ENCODE data around the gene PAFAH1B2. TPM values are rescaled to one million over a fixed set of nuclear protein-coding genes. Genes with fewer than 3 reads are reported as not detected.
"Not testable (repeated sequence)": the region's sequence is repeated elsewhere in the genome, so short reads cannot be mapped to it uniquely, and the experiment has no call there.

PAFAH1B2 gene
- total RNA-seq, 1 donor from 2014 or later = 226 TPM

DNA sequence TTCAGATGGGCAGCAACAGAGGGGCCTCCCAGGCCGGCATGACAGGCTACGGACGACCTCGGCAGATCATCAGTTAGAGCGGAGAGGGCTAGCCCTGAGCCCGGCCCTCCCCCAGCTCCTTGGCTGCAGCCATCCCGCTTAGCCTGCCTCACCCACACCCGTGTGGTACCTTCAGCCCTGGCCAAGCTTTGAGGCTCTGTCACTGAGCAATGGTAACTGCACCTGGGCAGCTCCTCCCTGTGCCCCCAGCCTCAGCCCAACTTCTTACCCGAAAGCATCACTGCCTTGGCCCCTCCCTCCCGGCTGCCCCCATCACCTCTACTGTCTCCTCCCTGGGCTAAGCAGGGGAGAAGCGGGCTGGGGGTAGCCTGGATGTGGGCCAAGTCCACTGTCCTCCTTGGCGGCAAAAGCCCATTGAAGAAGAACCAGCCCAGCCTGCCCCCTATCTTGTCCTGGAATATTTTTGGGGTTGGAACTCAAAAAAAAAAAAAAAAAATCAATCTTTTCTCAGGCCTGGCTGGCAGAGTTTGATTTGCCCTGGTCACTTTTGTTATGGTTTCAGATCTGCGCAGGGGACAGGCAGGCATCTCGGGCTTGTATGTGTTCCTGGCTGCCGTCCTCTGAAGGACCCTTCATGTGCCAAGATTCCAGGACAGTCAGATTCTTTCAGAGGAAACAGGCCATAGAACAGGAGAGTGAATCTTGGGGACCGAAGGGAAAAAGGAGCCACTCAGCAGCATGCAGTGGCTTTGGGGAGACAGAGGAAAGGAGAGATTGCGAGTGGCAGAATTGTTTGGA lies 60.4 kb downstream of the PAFAH1B2 start:
- Histone ChIP-seq H3K36me3 (ENCODE audit: control insufficient read depth, insufficient read depth, low read length) (peaks cover 6% of the 10 kb centered on the region), H3K27me3 (ENCODE audit: control insufficient read depth, insufficient read depth, low read length) (no peaks in the 10 kb centered on the region), H3K4me3 (ENCODE audit: low read depth, low read length) (no peak overlapping the region)
- TF ChIP-seq, protein P1, sequence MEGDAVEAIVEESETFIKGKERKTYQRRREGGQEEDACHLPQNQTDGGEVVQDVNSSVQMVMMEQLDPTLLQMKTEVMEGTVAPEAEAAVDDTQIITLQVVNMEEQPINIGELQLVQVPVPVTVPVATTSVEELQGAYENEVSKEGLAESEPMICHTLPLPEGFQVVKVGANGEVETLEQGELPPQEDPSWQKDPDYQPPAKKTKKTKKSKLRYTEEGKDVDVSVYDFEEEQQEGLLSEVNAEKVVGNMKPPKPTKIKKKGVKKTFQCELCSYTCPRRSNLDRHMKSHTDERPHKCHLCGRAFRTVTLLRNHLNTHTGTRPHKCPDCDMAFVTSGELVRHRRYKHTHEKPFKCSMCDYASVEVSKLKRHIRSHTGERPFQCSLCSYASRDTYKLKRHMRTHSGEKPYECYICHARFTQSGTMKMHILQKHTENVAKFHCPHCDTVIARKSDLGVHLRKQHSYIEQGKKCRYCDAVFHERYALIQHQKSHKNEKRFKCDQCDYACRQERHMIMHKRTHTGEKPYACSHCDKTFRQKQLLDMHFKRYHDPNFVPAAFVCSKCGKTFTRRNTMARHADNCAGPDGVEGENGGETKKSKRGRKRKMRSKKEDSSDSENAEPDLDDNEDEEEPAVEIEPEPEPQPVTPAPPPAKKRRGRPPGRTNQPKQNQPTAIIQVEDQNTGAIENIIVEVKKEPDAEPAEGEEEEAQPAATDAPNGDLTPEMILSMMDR (IDR thresholded peaks at IDR 0.05; ENCODE audit: insufficient read depth, low read length, severe bottlenecking) = no peak
- FAIRE-seq = no peak
- no peak for DNase-seq (ENCODE audit: low read depth)

DNA sequence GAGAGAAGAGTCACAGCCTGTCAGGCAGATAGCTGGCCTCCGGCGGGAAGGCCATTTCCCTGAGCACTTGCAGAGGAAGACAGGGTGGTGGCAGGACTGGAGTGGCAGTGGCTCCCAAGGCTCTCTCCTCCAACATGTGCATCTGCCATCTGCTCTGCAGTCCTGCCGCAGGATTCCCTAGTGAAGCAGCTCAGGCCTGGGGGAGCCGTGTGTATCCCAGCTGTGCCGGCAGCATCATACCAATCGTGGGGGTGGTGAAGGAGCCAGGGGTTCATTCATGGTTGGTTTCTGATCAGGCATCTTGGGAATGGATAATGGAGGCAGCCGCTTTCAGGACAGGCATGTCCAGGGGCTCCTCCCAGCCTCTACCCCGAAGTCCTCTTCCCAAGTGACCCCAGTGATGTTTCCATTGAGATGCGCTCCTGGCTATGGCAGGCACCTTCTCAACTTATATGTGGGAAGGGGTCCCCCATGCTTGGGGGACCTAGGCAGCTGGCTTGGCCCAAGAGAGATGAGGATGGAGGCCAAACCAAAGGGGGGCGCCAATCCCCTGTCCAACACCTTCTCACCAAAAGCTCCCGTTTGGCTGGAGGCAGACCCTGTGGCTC lies 61.2 kb downstream of the PAFAH1B2 start:
- Histone ChIP-seq H3K36me3 (ENCODE audit: control insufficient read depth, insufficient read depth, low read length) (peaks cover 6% of the 10 kb centered on the region), H3K27me3 (ENCODE audit: control insufficient read depth, insufficient read depth, low read length) (no peaks in the 10 kb centered on the region), H3K4me3 (ENCODE audit: low read depth, low read length) (no peak overlapping the region)
- DNase-seq (ENCODE audit: low read depth) (no peak), FAIRE-seq (no peak)
- TF ChIP-seq, protein P1 (IDR thresholded peaks at IDR 0.05; ENCODE audit: insufficient read depth, low read length, severe bottlenecking) = no peak

DNA sequence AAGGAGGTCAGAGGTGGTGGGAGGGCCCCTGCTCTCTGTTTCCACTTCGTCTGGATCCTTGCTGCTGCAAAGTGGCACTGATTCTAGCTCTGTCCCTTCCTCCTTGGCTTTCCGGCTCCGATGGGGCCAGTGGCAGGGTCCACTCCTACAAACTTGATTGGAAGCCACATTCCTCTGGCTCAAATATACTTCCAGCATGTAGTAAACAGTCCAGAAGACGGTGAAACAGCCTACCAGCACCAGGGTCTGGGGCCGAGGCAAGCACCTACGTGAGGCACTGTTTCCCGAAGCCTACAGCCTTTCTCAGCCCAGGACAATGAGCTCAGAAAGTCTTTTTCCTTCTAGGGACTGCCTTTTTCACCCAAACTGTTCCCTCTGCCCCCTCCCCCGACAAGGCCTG lies 62.0 kb downstream of the PAFAH1B2 start:
- not testable (repeated sequence) for H3K4me3 ChIP-seq (ENCODE audit: low read depth, low read length); DNase-seq (ENCODE audit: low read depth); FAIRE-seq; H3K27me3 ChIP-seq (ENCODE audit: control insufficient read depth, insufficient read depth, low read length); H3K36me3 ChIP-seq (ENCODE audit: control insufficient read depth, insufficient read depth, low read length)

DNA sequence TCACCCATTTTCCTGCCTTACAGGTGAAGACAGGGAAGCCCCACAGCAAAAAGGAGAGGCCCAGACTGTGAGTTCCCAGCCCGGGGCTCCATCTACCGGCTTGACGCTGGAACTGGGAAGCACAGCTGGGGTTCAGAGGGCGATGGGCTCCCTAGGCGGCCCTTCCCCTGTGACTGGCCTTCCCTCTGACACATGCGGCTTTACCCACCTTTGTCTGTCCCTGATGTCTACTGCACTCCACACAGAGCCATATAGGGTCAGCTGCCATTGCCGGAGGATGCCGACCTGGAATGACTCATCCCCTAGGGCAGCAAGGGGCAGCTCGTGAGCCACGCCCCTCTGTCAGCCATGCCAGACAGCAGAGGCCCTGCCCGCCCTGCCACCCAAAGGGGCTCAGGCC lies 62.8 kb downstream of the PAFAH1B2 start:
- not testable (repeated sequence) for H3K27me3 ChIP-seq (ENCODE audit: control insufficient read depth, insufficient read depth, low read length); H3K36me3 ChIP-seq (ENCODE audit: control insufficient read depth, insufficient read depth, low read length); H3K4me3 ChIP-seq (ENCODE audit: low read depth, low read length); FAIRE-seq; DNase-seq (ENCODE audit: low read depth)

DNA sequence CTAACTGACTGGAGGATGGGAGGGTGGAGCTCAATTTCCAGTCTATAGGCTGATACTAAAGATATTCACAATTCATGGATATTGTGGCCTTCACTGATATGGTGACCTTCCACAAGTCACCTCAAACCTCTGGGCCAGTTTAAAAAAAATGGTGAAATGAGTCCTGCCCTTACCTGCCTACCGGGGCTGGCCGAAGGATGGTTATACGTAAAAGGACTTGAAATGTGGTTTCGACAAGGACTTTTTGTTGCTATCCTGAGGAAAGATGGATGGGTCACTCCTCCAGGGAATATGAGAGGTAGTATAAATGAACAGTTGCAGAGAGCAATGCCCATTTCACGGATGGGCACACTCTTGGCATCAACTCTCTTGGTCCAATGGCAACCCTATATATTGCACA lies 63.4 kb downstream of the PAFAH1B2 start:
- DNase-seq (ENCODE audit: low read depth); H3K36me3 ChIP-seq (ENCODE audit: control insufficient read depth, insufficient read depth, low read length); H3K27me3 ChIP-seq (ENCODE audit: control insufficient read depth, insufficient read depth, low read length); H3K4me3 ChIP-seq (ENCODE audit: low read depth, low read length): not testable (repeated sequence)
- FAIRE-seq = peak; percentile 98

DNA sequence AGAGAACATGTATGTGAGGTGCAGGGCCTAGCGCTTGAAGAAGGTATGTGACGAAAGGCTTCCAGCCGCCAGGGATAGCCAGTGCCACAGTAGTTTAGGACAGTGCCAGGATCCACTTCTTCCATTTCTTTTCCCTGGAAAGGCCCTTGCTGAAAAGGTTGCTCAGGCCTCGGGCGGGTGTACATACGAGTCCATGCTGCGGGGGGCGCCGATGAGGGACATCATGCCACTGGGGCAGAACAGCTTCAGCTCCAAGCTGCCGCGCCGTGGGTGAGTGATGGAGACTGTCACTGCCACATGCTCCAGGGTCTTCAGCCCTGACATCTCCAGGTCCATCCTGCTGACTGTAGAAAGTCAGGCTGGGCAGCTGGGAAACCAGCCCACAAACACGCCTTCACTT lies 64.6 kb downstream of the PAFAH1B2 start:
- not testable (repeated sequence) for FAIRE-seq; H3K4me3 ChIP-seq (ENCODE audit: low read depth, low read length); H3K36me3 ChIP-seq (ENCODE audit: control insufficient read depth, insufficient read depth, low read length); DNase-seq (ENCODE audit: low read depth); H3K27me3 ChIP-seq (ENCODE audit: control insufficient read depth, insufficient read depth, low read length)

DNA sequence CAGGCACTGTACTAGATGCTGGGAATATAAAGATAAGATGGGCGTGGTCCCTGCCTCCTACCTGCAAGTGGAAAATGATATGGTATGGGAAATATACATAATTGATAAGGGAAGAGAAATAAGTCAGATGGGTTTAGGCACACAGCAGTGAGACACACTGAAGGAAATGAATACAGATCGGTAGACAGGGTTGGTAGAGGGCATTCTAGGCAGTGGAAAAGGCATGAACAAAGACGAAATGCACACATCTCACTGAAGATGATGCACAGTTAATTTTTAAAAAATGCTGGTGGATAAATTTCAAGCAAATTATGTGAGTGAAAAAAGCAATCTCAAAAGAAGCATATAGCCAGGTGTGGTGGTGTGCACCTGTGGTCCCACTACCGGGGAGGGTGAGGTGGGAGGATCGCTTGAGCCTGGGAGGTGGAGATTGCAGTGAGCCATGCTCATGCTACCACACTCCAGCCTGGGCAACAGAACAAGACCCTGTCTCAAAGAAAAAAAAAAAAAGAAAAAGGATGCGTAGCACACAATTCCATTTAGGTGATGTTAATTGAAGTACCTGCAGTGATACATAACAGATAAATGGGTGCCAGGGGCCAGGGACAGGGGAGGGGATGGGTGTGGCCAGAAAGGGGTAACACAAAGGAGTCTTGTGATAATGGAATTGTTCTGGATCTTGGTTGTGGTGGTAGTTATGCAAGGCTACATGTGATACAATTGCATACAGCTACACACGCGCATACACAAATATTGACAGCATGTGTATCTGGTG lies 65.5 kb downstream of the PAFAH1B2 start:
- not testable (repeated sequence) for H3K4me3 ChIP-seq (ENCODE audit: low read depth, low read length); H3K27me3 ChIP-seq (ENCODE audit: control insufficient read depth, insufficient read depth, low read length); FAIRE-seq; H3K36me3 ChIP-seq (ENCODE audit: control insufficient read depth, insufficient read depth, low read length)
- DNase-seq (ENCODE audit: low read depth) = peak; percentile 10

DNA sequence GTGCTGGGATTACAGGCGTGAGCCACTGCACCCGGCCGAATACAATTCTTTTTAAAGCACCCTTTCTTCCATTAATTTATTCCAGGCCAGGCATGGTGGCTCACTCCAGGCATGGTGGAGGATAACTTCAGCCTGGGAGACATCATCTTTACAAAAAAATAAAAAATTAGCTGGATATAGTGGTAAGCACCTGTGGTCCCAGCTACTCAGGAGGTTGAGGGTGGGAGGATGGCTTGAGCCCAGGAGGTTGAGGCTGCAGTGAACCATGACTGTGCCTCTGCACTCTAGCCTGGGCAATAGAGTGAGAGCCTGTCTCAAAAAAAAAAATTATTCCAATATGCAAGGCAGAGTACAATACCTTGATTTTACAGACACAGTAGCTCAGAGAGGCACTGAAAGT lies 66.5 kb downstream of the PAFAH1B2 start:
- H3K4me3 ChIP-seq (ENCODE audit: low read depth, low read length) = no peak overlapping the region
- TF ChIP-seq, protein P1 (IDR thresholded peaks at IDR 0.05; ENCODE audit: insufficient read depth, low read length, severe bottlenecking) = no peak
- DNase-seq (ENCODE audit: low read depth) (no peak), FAIRE-seq (no peak)
- no peaks in the 10 kb centered on the region for H3K27me3 ChIP-seq (ENCODE audit: control insufficient read depth, insufficient read depth, low read length)
- peaks cover 3% of the 10 kb centered on the region for H3K36me3 ChIP-seq (ENCODE audit: control insufficient read depth, insufficient read depth, low read length)
